HepG2 (cell line): ENCODE results near the gene OR2A25. TPM values are rescaled to one million over a fixed set of nuclear protein-coding genes. Genes with fewer than 3 reads are reported as not detected.

ENCODE experiments used
- ATAC-seq: fragments of 200-7000 bp; cut with Tn5 transposase; 3 replicates; pipeline ENCODE4 v1.9.1; 2020; ENCODE audit warnings: mild to moderate bottlenecking, moderate library complexity
- BruUV-seq: library from RNA; stranded (reverse); fragments of 400-500 nt; replicated peaks from 2 replicates; lab custom pipeline; 2021; lab: Mats Ljungman, UMichigan
- CTCF ChIA-PET: fragments of 300-600 bp; formaldehyde crosslinking; extraction: SDS; loops from one replicate; lab custom pipeline; 2021; ENCODE audit warnings: low total read pairs, inconsistent platforms, low intra/inter-chr PET ratio; lab: Yijun Ruan, JAX
- POLR2A ChIA-PET: fragments of 350-600 bp; sonication (Branson Sonifier 250); formaldehyde crosslinking; loops from one replicate; lab custom pipeline; 2020; ENCODE audit warnings: antibody characterized with exemption, inconsistent platforms; lab: Yijun Ruan, JAX
- DNase-seq: peaks from one replicate; pipeline ENCODE4 v3.0.0-alpha.2; 2015; ENCODE audit warnings: low spot score
- FAIRE-seq: peaks from 3 replicates; lab custom pipeline; 2011; peaks lifted over from hg19 to GRCh38; lab: Jason Lieb, UNC
- H2AFZ ChIP-seq: one replicate; pipeline ENCODE4 v1.6.1; 2011; ENCODE audit warnings: low read length, inconsistent platforms
- H3K27ac ChIP-seq: fragments of 300-600 bp; 3 replicates; pipeline ENCODE4 v1.8.0; 2011; ENCODE audit warnings: mixed run types, mild to moderate bottlenecking, mixed read lengths, low read length, inconsistent platforms; ENCODE audit not compliant: insufficient read depth; ENCODE audit errors: extremely low read length
- H3K27me3 ChIP-seq, 2 experiments: fragments of 200-600 bp in 1 of 2; 2 replicates in 1 of 2; 3 replicates in 1 of 2; pipeline versions ENCODE4 v1.6.0 to v1.8.0; 2011; ENCODE audit warnings: low read length in 2 of 2, mild to moderate bottlenecking in 2 of 2, moderate library complexity in 2 of 2, inconsistent platforms in 1 of 2; ENCODE audit not compliant: insufficient read depth in 2 of 2, control insufficient read depth in 1 of 2
- H3K36me3 ChIP-seq, 2 experiments: fragments of 200-600 bp in 1 of 2; replicated peaks in 1 of 2; 2 replicates in 1 of 2; 3 replicates in 1 of 2; pipeline versions ENCODE4 v1.5.1 to v1.8.0; 2011; ENCODE audit warnings: low read length in 2 of 2, inconsistent platforms in 1 of 2; ENCODE audit not compliant: insufficient read depth in 2 of 2, control insufficient read depth in 1 of 2
- H3K4me1 ChIP-seq: 2 replicates; pipeline ENCODE4 v1.5.1; 2012; ENCODE audit warnings: low read length, inconsistent platforms; ENCODE audit not compliant: insufficient read depth
- H3K4me2 ChIP-seq: 2 replicates; pipeline ENCODE4 v1.6.0; 2011; ENCODE audit warnings: low read depth, low read length, inconsistent platforms
- H3K4me3 ChIP-seq, 3 experiments: fragments of 200-600 bp in 1 of 3; sonication (generic), shearing (Covaris generic) in 1 of 3; replicated peaks in 1 of 3; 2 replicates each; pipeline ENCODE4 v1.5.1; 2011 to 2016; ENCODE audit warnings: low read length in 3 of 3, inconsistent platforms in 2 of 3, low read depth in 2 of 3, mild to moderate bottlenecking in 2 of 3, control low read depth in 1 of 3, mixed read lengths in 1 of 3; ENCODE audit not compliant: insufficient read depth in 1 of 3
- H3K79me2 ChIP-seq: one replicate; pipeline ENCODE4 v1.6.1; 2011; ENCODE audit warnings: low read length, inconsistent platforms; ENCODE audit not compliant: insufficient read depth
- H3K9ac ChIP-seq: 2 replicates; pipeline ENCODE4 v1.6.0; 2011; ENCODE audit warnings: mild to moderate bottlenecking, low read depth, low read length, inconsistent platforms; ENCODE audit not compliant: insufficient read depth
- H3K9me3 ChIP-seq: 2 replicates; pipeline ENCODE4 v1.5.1; 2012; ENCODE audit warnings: mild to moderate bottlenecking, low read length
- H4K20me1 ChIP-seq: 2 replicates; pipeline ENCODE4 v1.6.0; 2011; ENCODE audit warnings: inconsistent platforms, mild to moderate bottlenecking, low read length, moderate library complexity; ENCODE audit not compliant: insufficient read depth
- GABPA ChIP-seq, 2 experiments: IDR thresholded peaks; 2 replicates each; pipeline ENCODE4 v1.6.1; 2011 to 2016; ENCODE audit warnings: low read depth in 2 of 2, low read length in 1 of 2, missing biosample characterization in 1 of 2, missing genetic modification characterization in 1 of 2
- KDM4B ChIP-seq: sonication (generic); formaldehyde crosslinking; IDR thresholded peaks from 2 replicates; pipeline ENCODE4 v1.4.0; 2020; ENCODE audit warnings: missing genetic modification reagents
- MXD1 ChIP-seq: sonication (generic); formaldehyde crosslinking; IDR thresholded peaks from 2 replicates; pipeline ENCODE4 v1.4.0; 2020; ENCODE audit warnings: mild to moderate bottlenecking, missing genetic modification reagents
- PBX3 ChIP-seq: sonication (generic); formaldehyde crosslinking; IDR thresholded peaks from 2 replicates; pipeline ENCODE4 v1.8.1; 2023; ENCODE audit warnings: missing genetic modification reagents, inconsistent platforms, borderline replicate concordance
- PPARG ChIP-seq: conservative IDR thresholded peaks from 2 replicates; pipeline ENCODE4 v1.6.1; 2016; ENCODE audit warnings: missing biosample characterization, missing genetic modification reagents
- ZKSCAN1 ChIP-seq: fragments of 150-350 bp; IDR thresholded peaks from 2 replicates; pipeline ENCODE4 v1.6.1; 2014; ENCODE audit warnings: low read length
- ZNF883 ChIP-seq: sonication (generic); formaldehyde crosslinking; IDR thresholded peaks from 2 replicates; pipeline ENCODE4 v1.5.1; 2020; ENCODE audit warnings: mild to moderate bottlenecking, missing genetic modification reagents; ENCODE audit errors: not compliant biosample characterization
- WGBS: methylation state at CpG from one replicate; pipeline ENCODE4 v1.1.6; 2017; ENCODE audit warnings: low lambda C conversion rate; 5-methylcytosine and 5-hydroxymethylcytosine counted together
- in situ Hi-C: cut with HindIII; loops from 2 replicates; pipeline ENCODE4 v1.10.0; 2017; ENCODE audit warnings: low pct_unique_long_range_greater_than_20kb; ENCODE audit not compliant: extremely low pct_ligation_motif_present
- intact Hi-C: fragments of 100-400 bp; cut with micrococcal nuclease; formaldehyde crosslinking; loops from one replicate; pipeline ENCODE4 v1.10.0; 2022; ENCODE audit not compliant: unreplicated experiment
- polyA plus RNA-seq, 8 experiments: library from polyadenylated mRNA; depleted of rRNA in 3 of 8; stranded (reverse) in 7 of 8; unstranded in 1 of 8; fragments of >200 nt; fragmentation: Illumina TruSeq in 4 of 8; extraction: Trizol in 4 of 8; gene quantifications; 2 replicates each; pipeline versions ENCODE4 v1.2.1 to v1.2.3, GENCODE V29; 2011 to 2016; ENCODE audit warnings: low read depth in 4 of 8, missing spikeins in 1 of 8, mixed read lengths in 1 of 8; ENCODE audit not compliant: insufficient read depth in 1 of 8
- total RNA-seq, 5 experiments: library from RNA; depleted of rRNA; stranded (reverse); fragments of >200 nt; fragmentation: Illumina TruSeq; extraction: Trizol; gene quantifications; 2 replicates each; pipeline ENCODE4 v1.2.3, GENCODE V29; 2016; ENCODE audit warnings: low read depth in 1 of 5

Gene OR2A25
- total and polyA plus RNA-seq, 2 of the 13 experiments (the other 11 are each of a cell fraction or from before 2014, with no cell fraction given) = 0.07 TPM; not detected in 1

GRCh38 chr7:144035385-144035784, 34.2 kb upstream of the OR2A25 start:
- ChIA-PET POLR2A (no interaction called here), CTCF (no interaction called here)
- no peak overlapping the region for H3K27ac ChIP-seq
- no peaks in the 10 kb centered on the region for H4K20me1 ChIP-seq
- intact Hi-C loops (no loop called here), in situ Hi-C loops (no loop called here)
- ATAC-seq (no peak), FAIRE-seq (no peak), DNase-seq (no peak)
- H2AFZ ChIP-seq = no peak overlapping the region
- no peak overlapping the region for H3K9ac ChIP-seq
- no peak overlapping the region for H3K4me2 ChIP-seq
- no peaks in the 10 kb centered on the region for H3K27me3 ChIP-seq
- peaks cover 10% of the 10 kb centered on the region; the same call in 1 of the 2 replicates for H3K4me1 ChIP-seq
- no peaks in the 10 kb centered on the region for H3K79me2 ChIP-seq
- H3K36me3 ChIP-seq = no peaks in the 10 kb centered on the region
- H3K4me3 ChIP-seq = no peak overlapping the region
- BruUV-seq = no TSS peak
- H3K9me3 ChIP-seq = no peaks in the 10 kb centered on the region
- TF ChIP-seq ZNF883 (CRISPR knock-in tag) (no peak), MXD1 (CRISPR knock-in tag) (no peak), KDM4B (no peak), PPARG (CRISPR knock-in tag) (no peak), ZKSCAN1 (no peak)

- in situ Hi-C loops = no loop called here
- Histone ChIP-seq H3K9me3 (no peaks in the 10 kb centered on the region), H3K27me3 (no peaks in the 10 kb centered on the region), H3K4me1 (peaks cover 10% of the 10 kb centered on the region; the same call in 1 of the 2 replicates), H3K4me3 (no peak overlapping the region), H3K79me2 (no peaks in the 10 kb centered on the region), H3K4me2 (no peak overlapping the region), H2AFZ (no peak overlapping the region), H4K20me1 (no peaks in the 10 kb centered on the region)
- POLR2A ChIA-PET = no interaction called here
- DNase-seq = no peak
- no peak for TF ChIP-seq PBX3 (CRISPR knock-in tag)
- no peak for TF ChIP-seq GABPA (IDR thresholded peaks at IDR 0.05; ENCODE audit: low read depth, low read length)
- TF ChIP-seq GABPA (CRISPR knock-in tag; IDR thresholded peaks at IDR 0.05; ENCODE audit: low read depth) = 0 out of 2 replicates have a peak, but pooled peaks have one; percentile 19
- TF ChIP-seq, all 625 proteins: peak for 1
- intact Hi-C loops = no loop called here
- H3K9ac ChIP-seq = no peak overlapping the region
- no peaks in the 10 kb centered on the region for H3K36me3 ChIP-seq
- ATAC-seq = no peak
- BruUV-seq = no TSS peak
- WGBS = 51% methylated on average over 1 of the region's 1 CpG
- CTCF ChIA-PET = no interaction called here
- H3K27ac ChIP-seq = no peak overlapping the region
- no peak for FAIRE-seq
Measured at GRCh38 chr7:144036302-144036885, 33.2 kb upstream of the OR2A25 start.
